Stimulated activated CD8-positive, alpha-beta memory T cell treated with anti-CD3 and anti-CD28 coated beads, Interleukin-15, amount 100 ng/mL, for 24 hours (primary cell): ENCODE measurements around the gene KMT2C.
"Not testable (repeated sequence)": the region's sequence is repeated elsewhere in the genome, so short reads cannot be mapped to it uniquely, and the experiment has no call there.

Experiments used
- DNase-seq: peaks from one replicate; pipeline ENCODE4 v3.0.0-alpha.2; 2020; ENCODE audit warnings: low read depth

The KMT2C gene

DNA sequence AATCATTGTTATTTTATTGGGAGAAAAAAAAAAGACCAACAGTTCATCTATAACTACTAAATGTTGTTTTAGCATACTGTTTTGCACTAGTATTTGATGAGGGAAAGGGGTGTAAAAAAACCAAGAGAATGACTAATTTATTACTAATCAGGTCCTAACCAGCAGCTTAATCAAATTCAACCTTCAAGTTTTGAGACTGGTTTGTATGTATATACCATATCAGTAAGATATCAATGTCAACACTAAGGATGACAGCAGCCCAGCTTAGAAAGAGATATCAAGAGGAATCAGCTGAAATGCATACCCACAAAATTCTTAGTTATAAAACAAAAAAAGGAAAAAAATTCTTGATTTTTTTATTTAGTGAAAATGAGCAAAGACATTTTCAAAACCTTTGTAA, 122.6 kb downstream of the KMT2C start:
- DNase-seq = no peak

DNA sequence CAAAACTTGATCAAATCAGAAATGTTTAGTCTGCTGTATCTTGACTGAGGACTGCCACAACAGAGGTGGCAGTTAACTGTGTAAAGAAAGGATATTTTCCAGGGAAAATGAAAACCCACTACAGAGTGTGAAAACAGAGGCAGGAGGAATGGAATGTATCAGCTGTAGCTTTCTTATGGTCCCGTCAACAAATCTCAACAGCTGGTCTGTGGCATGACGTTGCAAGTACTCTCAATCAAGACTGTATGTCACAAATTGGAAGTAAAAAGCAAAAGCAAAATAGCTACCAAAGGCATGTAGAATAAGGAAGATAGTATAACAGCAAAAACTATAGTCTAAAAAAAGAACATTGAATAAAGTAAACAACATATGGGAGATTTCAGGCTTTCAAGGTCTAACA, 123.5 kb downstream of the KMT2C start:
- no peak for DNase-seq

DNA sequence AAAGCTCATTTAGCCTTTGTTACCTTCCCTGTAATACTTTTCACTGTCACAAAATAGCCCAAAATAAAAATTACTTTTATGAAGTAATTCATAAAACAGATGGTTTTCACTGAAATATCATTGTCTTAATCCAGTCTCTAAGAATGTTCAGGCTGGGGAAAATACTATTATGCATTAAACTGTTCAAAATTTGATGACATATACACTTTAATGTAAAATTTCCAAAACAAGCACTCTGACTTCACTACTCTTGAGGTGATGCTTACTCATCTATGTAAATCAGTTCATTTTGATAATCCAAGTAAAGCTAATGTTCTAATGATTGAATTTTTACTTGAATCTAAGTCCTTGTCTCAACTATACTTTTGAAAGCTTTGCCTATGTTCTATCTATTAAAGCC, 127.9 kb downstream of the KMT2C start:
- no peak for DNase-seq

DNA sequence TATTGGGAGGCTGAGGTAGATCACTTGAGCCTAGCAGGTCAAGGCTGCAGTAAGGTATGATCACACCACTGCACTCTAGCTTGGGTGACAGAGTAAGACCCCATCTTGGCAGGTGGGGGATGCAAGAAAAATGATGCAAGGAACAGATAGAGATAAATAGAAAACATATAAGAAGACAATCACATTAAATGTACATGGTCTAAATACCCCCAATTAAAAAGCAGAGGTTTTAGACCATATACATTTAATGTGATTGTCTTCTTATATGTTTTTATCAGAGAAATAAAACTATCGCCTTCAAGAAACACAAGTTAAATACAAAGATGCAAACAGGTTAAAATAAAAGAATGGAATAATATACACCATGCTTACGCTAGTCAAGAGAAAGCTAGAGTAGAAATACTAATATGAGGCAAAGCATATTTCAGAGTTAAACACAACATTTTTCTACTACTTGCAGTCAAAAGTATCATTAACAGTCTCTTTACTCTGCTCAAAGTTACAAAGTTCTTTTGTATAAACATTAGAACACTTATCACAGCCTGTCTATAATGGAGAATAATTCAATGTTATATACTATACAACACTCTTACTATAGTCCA, 136.2 kb downstream of the KMT2C start:
- DNase-seq = not testable (repeated sequence)

DNA sequence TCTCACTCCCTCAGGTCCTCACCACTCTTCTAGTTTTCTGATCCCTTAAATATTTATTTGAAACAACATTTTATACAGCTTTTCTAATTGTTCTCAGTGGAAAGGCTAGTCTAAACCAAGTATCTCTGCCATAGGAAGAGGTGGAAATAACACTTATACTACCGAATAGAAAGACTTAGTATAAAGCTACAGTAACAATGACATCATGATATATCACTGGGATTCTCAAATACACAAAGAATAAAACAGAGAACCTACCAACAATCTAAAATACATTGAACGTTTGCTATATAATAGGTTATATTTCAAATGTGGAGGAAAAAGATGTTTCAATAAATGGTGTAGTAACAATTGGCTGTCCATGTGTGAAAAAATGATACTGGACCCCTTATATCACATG, 142.9 kb downstream of the KMT2C start:
- no peak for DNase-seq

DNA sequence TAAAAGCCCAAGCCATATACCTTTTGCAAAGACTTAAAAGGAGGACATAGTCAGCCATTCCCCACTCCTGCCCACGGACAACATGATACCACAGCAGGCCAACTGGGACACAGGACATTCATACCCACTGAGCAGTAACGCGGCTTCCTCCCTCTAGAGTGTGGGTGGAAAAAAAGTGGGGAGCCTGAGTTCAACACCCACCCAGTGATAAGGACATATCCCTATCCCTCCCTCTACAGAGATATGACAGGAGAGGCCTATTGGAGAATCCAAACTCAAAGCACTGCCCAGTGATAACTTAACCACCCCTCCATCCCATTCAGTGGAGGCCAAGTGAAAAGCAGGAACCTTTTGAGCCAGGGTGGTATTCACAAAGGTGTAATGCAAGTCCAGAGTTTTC, 148.8 kb downstream of the KMT2C start:
- not testable (repeated sequence) for DNase-seq

DNA sequence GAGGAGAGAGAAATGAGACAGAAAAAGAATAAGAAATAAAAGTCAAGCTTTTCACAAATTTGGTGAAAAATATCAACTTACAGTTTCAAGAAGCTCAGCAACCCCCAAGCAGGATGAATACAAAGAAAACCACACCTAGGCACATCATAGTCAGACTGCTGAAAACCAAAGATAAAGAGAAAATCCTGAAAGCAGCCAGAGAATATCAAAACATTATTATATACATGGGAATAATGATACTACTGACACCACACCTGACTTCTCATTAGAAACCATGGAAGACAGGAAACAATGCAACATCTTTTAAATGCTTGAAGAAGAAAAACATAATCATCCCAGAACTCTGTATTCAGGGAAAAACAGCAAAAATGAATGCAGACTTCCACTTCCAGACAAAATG, 149.6 kb downstream of the KMT2C start:
- DNase-seq = not testable (repeated sequence)

DNA sequence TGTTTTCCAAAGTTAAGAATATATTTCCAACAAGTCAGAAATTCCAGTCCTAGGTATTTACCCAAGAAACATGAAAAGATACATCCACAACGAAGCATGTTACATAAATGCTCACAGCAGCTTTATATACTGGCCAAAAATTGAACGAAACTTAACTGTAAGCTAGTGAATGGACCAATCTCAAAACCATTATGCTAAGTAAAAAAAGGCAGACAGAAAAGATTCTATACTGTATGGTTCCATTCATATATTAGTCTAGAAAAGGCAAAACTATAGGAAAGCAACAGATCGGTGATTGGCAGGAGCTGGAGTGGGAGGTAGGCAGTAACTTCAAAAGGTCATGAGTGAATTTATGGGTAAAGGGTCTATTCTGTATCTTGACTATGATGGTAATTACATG, 150.8 kb downstream of the KMT2C start:
- DNase-seq = not testable (repeated sequence)

DNA sequence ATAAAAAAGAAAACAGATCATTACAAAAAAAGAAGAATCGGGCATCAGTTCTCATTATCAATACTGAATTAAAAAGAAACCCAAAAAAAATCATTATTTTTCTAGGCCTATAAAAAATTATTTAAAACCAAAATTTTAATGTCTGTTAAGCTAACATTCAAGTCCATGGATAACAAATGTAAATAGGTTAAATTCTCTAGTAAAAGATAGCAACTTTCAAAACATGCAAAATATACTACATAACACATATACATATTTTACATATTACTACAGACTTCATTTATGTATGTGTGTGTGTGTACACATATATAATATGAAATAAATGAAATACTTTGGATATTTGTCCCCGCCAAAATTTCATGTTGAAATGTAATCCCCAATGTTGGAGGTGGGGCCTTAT, 158.1 kb downstream of the KMT2C start:
- DNase-seq = not testable (repeated sequence)

DNA sequence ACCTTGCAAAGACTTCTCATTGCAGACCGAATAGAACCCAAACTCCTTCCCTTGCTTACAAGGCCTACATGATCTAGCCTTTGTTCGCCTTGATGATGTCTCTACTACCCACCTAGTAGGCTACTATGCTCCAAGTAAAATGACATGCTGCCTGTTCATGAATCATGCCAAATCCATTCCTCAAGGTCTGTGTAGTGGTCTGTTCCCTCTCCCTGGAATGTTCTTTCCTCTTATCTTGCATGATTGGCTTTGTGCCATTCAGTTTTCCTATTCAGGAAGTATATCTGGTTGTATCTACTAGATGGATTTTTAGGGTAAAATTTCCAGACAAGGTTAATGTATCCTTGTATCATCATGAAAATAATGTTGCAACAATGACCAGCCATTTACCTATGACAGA, 165.4 kb downstream of the KMT2C start:
- DNase-seq = not testable (repeated sequence)

DNA sequence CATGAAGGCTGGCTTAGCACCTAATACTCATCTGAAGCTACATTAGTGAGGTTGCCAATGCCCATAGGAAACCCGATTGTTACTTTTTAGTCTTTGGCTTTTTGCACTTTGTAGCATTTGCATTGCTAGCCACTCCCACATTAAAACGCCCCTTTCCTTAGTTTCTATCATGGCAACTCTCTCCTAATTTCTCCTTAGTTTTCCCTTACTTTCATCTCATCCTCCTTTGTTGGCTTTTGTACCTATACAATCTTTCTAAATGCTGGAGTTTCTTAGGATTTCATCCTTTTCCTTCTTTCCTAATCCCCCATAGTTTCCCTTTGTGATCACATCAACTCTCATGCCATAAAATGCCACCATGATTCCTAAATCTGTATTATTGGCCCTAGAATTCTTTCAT, 168.9 kb downstream of the KMT2C start:
- DNase-seq = not testable (repeated sequence)

DNA sequence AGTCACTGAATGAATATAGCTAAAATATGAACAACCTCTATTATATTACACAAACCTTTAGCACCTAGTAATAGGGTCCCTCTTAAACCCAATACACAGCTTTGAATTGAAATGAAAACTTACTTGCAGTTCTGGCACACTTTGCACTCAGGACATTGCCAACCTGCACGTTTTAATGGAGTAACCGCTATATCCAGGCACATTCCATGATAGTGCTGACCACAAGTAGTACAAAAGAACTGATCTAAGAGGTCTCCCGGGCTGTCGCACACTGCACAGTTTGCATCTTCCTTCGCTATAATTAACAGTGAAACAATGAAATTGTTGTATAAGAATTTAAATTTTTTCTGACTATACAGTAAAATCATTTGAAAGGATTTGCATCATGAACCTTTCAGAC, 170.9 kb downstream of the KMT2C start:
- DNase-seq = not testable (repeated sequence)

DNA sequence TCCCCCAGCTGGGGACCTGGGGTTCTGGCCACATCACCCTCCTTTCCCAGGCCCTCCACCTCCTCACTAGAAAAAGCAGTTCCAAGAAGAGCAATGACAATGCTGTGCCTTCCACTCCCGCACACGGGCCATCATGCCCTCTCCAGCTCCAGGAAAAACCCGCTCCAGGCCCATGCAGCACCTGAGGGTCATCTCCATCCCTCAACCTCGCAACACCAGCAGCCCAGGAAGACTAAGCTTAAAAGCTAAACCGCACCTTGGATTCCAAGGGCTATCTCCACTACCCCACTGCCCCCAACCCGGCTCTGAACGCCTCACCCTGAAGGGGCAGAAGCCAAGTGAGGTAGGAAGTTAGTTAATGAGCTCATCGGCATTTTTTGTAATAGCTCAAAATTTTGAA, 173.7 kb downstream of the KMT2C start:
- not testable (repeated sequence) for DNase-seq

DNA sequence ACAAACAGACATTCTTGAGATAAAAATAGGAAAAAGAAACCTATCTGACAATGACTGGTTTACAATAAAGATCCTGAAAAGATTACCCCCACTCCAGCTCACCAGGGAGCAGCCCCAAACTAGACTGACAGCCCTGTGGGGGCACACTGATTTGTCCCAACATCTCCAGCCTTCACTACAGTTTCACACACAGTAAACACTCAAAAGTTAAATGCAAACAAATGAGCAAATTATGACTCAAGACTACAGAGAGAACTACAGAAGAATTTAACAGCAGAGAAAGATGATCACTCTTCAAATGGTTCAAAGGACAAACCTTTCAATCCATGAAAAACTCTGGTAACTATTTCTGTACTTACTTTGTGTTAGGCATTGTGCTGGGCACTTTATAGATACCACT, 176.2 kb downstream of the KMT2C start:
- not testable (repeated sequence) for DNase-seq

DNA sequence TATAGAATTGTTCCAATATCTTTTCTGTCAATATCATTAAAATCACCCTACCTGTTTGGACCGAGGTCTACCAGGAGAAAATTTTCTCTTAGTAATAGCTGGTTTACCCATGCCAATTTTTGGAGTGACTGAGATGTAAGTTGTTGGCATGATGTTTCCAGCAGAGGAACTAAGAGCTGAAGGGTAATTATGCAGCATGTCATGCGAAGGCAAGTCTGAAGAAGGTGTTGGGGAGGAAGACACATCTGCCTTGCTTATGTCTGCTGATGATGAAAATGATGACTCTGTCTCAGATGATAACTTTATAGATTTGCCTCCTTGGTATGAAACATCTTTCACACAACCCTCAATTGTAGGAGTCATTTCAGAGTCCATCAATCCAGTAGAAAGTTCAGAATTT, 188.0 kb downstream of the KMT2C start:
- DNase-seq = not testable (repeated sequence)

DNA sequence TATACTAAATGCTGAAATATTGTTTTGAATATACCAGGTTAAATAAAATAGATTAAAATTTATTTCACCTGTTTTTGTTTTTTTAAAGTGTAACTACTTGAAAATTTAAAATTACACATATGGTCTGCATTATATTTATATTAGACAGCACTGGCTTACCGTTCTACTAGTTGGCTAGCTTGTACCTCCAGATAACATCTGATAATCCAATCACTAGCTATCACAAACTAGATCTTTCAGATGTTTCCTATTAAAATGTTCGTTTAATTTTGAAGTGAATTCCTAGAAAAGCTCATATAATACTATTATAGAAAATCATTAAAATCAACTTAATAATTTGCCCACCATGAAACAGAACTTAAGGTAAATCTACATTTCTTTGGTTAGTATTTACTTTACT, 190.4 kb downstream of the KMT2C start:
- not testable (repeated sequence) for DNase-seq

DNA sequence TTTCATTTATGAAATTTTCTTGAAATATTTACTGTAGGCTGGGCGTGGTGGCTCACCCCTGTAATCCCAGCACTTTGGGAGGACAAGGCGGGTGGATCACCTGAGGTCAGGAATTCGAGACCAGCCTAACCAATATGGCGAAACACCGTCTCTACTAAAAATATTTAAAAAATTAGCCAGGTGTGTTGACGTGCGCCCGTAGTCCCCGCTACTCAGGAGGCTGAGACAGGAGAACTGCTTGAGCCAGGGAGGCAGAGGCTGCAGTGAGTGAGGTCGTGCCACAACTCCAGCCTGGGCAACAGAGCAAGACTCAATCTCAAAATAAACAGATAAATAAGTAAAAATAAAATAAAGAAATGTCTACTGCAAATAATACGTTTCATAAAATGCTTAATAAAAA, 192.3 kb downstream of the KMT2C start:
- not testable (repeated sequence) for DNase-seq

DNA sequence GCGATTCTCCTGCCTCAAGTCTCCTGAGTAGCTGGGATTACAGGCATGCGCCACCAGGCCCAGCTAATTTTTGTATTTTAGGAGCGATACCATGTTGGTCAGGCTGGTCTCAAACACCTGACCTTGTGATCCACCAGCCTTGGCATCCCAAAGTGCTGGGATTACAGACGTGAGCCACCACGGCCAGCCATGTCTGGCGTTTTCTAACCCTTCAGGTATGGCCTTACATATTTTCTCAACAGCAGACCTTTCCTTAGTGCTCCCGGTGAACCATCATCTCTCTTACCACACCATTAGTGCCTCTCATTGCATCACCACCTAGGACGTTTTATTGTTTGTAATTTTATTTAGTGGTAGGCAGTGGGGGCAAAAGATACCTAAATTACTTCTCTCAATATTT, 194.5 kb downstream of the KMT2C start:
- DNase-seq = not testable (repeated sequence)

DNA sequence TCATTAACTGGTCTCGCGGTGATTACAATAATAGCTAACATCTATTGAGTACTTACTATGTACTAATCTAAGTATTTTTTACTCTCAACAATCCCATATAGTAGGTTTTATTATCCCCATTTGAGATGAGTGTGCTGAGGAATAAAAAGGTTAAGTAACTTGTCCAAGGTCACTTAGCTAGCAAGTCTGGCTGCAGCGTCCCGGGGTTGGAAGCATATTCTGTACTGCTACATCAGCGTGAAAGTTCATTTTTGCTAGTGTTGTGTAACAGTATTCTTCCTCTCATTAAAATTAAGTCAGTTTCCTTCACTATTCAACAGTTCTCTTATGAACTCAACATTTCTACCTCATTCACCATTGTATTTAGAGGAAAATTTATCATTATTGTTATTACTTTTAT, 199.5 kb downstream of the KMT2C start:
- DNase-seq = not testable (repeated sequence)

DNA sequence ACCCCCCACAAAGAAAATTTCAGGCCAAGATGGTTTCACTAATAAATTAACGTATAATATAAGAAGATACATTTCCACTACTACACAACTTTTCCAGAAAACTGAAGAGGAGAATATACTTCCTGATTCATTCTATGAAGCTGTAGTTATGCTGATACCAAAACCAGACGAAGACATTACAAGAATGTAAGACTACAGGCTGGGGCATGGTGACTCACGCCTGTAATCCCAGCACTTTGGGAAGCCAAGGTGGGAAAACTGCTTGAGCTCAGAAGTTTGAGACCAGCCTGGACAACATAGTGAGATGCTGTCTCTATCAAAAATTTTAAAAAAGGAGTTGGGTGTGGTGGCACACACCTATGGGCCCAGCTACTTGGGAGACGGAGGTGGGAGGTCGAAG, 201.4 kb downstream of the KMT2C start:
- DNase-seq = not testable (repeated sequence)

DNA sequence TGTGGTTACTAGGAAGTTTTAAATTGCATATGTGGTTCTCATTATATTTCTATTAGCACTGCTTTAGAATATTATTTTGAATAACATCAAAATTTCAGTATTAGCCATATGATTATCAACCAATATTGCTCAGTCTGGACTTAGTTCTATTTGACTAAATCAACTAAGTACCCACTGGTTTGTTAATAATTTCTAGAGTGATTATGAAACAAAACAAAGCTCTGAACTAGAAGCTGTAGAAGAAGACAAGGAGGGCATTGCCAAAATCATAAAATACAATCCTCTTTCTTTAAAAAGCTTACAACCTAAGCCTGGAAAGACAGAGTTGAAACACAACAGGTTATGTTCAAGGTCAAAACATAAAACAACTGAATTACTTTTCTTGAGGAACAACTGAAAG, 204.7 kb downstream of the KMT2C start:
- DNase-seq = no peak

DNA sequence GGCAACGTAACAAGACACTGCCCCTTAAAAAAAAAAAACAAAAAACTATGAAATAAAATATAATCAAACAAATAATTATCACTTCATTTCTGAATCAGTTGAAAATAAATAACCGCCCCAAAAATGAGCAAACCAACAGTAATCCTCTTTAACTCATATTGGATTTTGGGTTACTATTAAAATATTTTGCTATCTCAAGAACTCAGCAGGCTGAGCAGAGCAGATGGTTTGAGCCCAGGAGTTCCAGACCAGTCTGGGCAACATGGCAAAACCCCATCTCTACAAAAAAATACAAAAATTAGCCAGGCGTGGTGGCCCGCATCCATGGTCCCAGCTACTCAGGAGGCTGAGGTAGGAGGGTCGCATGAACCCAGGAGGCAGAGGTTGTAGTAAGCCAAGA, 216.2 kb downstream of the KMT2C start:
- not testable (repeated sequence) for DNase-seq

DNA sequence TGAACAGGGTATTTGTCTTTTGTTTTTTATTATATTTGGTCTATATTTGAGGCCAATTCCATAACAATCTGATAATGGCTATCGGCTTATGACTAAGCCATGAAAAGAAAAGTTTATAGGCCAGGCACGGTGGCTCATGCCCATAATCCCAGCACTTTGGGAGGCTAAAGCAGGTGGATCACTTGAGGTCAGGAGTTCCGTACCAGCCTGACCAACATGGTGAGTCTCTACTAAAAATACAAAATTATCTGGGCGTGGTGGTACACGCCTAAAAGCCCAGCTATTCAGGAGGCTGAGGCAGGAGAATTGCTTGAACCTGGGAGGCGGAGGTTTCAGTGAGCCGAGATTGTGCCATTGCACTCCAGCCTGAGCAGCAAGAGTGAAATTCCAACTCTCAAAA, 227.0 kb downstream of the KMT2C start:
- DNase-seq = not testable (repeated sequence)

DNA sequence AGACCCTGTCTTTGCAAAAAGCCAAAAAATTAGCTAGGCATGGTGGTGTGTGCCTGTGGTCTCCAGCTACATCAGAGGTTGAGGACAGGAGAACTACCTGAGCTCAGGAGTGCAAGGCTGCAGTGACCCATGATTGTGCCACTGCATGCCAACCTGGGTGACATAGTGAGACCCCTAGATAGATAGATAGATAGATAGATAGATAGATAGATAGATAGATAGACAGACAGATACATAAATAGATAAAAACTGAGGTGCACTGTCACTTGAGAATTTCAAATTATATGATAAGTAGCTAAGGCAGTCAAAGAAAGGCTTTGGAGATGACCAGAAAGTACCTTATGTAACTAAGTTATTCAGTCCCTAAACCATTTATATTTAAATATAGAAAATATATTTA, 231.4 kb downstream of the KMT2C start:
- not testable (repeated sequence) for DNase-seq

DNA sequence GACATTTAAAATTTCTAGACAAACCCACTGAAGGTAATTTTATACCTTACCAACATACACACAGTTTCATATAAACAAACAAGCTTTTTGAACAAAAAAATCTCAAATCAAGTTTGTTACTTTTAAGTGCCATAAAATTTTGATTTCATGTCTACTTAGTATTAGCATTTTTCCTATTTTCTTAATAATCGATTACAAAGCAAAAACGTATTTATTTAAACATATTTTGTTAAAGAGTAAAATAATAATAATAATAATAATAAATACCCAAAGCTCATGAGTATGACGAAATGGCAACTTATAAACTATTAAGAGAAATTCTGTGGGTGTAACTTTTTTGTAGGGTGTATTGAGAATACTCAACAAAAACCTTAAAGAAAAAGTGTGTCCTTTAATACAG, 232.7 kb downstream of the KMT2C start:
- DNase-seq = no peak
